Heart left ventricle (tissue), 16 donors: ENCODE measurements around the gene MAGOHB. TPM values are rescaled to one million over a fixed set of nuclear protein-coding genes. Genes with fewer than 3 reads are reported as not detected.
"Not testable (repeated sequence)": the region's sequence is repeated elsewhere in the genome, so short reads cannot be mapped to it uniquely, and the experiment has no call there.

Source experiments
- ATAC-seq, 4 donors: fragments of 200-7000 bp; cut with Tn5 transposase; one replicate each; pipeline ENCODE4 v1.9.1; 2020 to 2022; ENCODE audit warnings: moderate library complexity in 4 of 4, mild to moderate bottlenecking in 3 of 4, moderate number of reproducible peaks in 1 of 4
- DNase-seq, 5 donors: peaks; one replicate each; pipeline ENCODE4 v3.0.0-alpha.2; 2020
- H3K27ac ChIP-seq, 12 donors: fragments of 200-600 bp; sonication (generic) in 4 of 12; one replicate each; pipeline versions ENCODE4 v1.5.0 to v1.8.0; 2016 to 2022; ENCODE audit warnings: mild to moderate bottlenecking in 2 of 12
- H3K27me3 ChIP-seq, 9 donors: fragments of 200-600 bp; sonication (generic) in 2 of 9; one replicate each; pipeline versions ENCODE4 v1.5.1 to v1.8.0; 2016 to 2022; ENCODE audit warnings: mild to moderate bottlenecking in 3 of 9
- H3K36me3 ChIP-seq, 9 donors: fragments of 200-600 bp; sonication (generic) in 2 of 9; one replicate each; pipeline versions ENCODE4 v1.5.0 to v1.8.0; 2018 to 2022; ENCODE audit warnings: mild to moderate bottlenecking in 2 of 9
- H3K4me1 ChIP-seq, 12 donors: fragments of 200-600 bp; sonication (generic) in 4 of 12; one replicate each; pipeline versions ENCODE4 v1.5.0 to v1.8.0; 2016 to 2022; ENCODE audit warnings: mild to moderate bottlenecking in 3 of 12
- H3K4me3 ChIP-seq, 12 donors: fragments of 200-600 bp; sonication (generic) in 4 of 12; one replicate each; pipeline versions ENCODE4 v1.5.0 to v1.8.0; 2017 to 2022; ENCODE audit warnings: mild to moderate bottlenecking in 9 of 12, moderate library complexity in 4 of 12
- H3K9me3 ChIP-seq, 12 donors: fragments of 200-600 bp; sonication (generic) in 4 of 12; one replicate each; pipeline versions ENCODE4 v1.5.0 to v1.8.0; 2016 to 2022; ENCODE audit warnings: mild to moderate bottlenecking in 1 of 12
- CTCF ChIP-seq, 12 donors: fragments of 200-600 bp; sonication (generic) in 4 of 12; IDR thresholded peaks; one replicate each; pipeline versions ENCODE4 v1.5.0 to v1.8.0; 2018 to 2022; ENCODE audit warnings: antibody characterized with exemption in 12 of 12, mild to moderate bottlenecking in 5 of 12
- POLR2A ChIP-seq, 2 donors: fragments of 450-650 bp; IDR thresholded peaks; one replicate each; pipeline ENCODE4 v1.6.1; 2017; ENCODE audit warnings: antibody characterized with exemption in 2 of 2, mild to moderate bottlenecking in 2 of 2, moderate library complexity in 2 of 2
- WGBS, 4 donors: extraction: QIAGEN DNeasy Blood & Tissue Kit in 2 of 4; methylation state at CpG; one replicate each; pipeline versions ENCODE4 v1.1.5 to v1.1.7; 2013 to 2018; 5-methylcytosine and 5-hydroxymethylcytosine counted together
- intact Hi-C, 10 donors: fragments of 100-400 bp; cut with DNase I; formaldehyde crosslinking; loops; one replicate each; pipeline versions ENCODE4 v1.11.1 to v1.14.2; 2022
- polyA plus RNA-seq, 2 donors: library from polyadenylated mRNA; stranded (reverse); fragments of 200-250 nt; gene quantifications; one replicate each; pipeline ENCODE4 v1.2.3, GENCODE V29; 2013
- total RNA-seq, 9 donors: library from RNA; depleted of rRNA in 2 of 9; stranded (reverse); fragments of >200 nt in 2 of 9; fragmentation: NEBNext Ultra II Directional in 3 of 9; extraction: Animal tissue kit (Norgen Biotek cat#: 25700) in 3 of 9; gene quantifications; one replicate each; pipeline versions ENCODE4 v1.1.0 to v1.2.4, GENCODE V29; 2016 to 2023
- donor health status: ischemic (EF 13 %, LVEDD 7.1; RV severe dilation, severe dysfunction).
- donor health status: healthy with polysubstance abuse.
- donor health status: DM: no; HTN: yes; CAD: no.
- donor health status: DM: no; HTN: no; CAD: no.
- donor health status: ischemic (EF 25% LVEDD 6.9; RV normal size, moderate dysfunction).
- donor health status: ischemic (EF 25% LVEDD 5.7; RV mildly dilated, moderate dysfunction).
- donor health status: healthy.
- donor health status: DM: yes; HTN: yes; CAD: no.
- donor health status: ischemic (EF 35%, LVEDD 5.7; RV mildly dilated, moderate dysfunction).
- donor health status: nonischemic (EF 11% LVEDD 7.7; RV severe dilation, severe dysfunction).
- donor health status: DM: yes; HTN: yes; CAD: no.
- donor health status: PGD.
- donor health status: ischemic (EF 29% LVEDD 5.4; RV normal size, mild dysfunction).
- donor health status: nonischemic (EF 23%, LVEDD 6.1; RV moderate dilation, normal function).

Gene MAGOHB
- total and polyA plus RNA-seq, 11 donors, result 1.8 to 18.1 (median 12.7) TPM

GRCh38 chr12:10614056-10614370 lies 604 bp upstream of the MAGOHB start:
- peak overlapping the region in 11 of 12 donors; percentile 57 to 91 (median 88) for H3K27ac ChIP-seq
- H3K9me3 ChIP-seq, result no peaks in the 10 kb centered on the region
- 30 to 42% (median 32%) methylated on average over 4 of the region's 4 CpGs for WGBS, 4 donors
- intact Hi-C loops, result loop anchor here in 6 of 10 donors (5.0 to 10.0 kb wide), 3 partner anchors 108 to 138 kb away; partner anchors contain the start of gene YBX3 (in 5 of the 6)
- H3K27me3 ChIP-seq, result peaks cover 0 to 6% (median 0%) of the 10 kb centered on the region in 9 donors
- DNase-seq (no peak), ATAC-seq (no peak)
- H3K4me1 ChIP-seq, result peaks cover 0 to 21% (median 9%) of the 10 kb centered on the region in 12 donors
- no peak for TF ChIP-seq POLR2A (IDR thresholded peaks at IDR 0.05)
- TF ChIP-seq CTCF (IDR thresholded peaks at IDR 0.05), result no peak
- H3K36me3 ChIP-seq, result peaks cover 0 to 16% (median 11%) of the 10 kb centered on the region in 9 donors
- peak overlapping the region; percentile 63 to 91 (median 79) for H3K4me3 ChIP-seq

- peak in 2 of 4 donors; percentile 10 to 17 for ATAC-seq
Observed at GRCh38 chr12:10612984-10613348, 443 bp downstream of the MAGOHB start.

GRCh38 chr12:10612110-10612509 lies 1.3 kb downstream of the MAGOHB start:
- H3K4me1 ChIP-seq, result peaks cover 0 to 21% (median 9%) of the 10 kb centered on the region in 12 donors
- DNase-seq, result no peak
- H3K9me3 ChIP-seq, result no peaks in the 10 kb centered on the region
- H3K27me3 ChIP-seq, result no peaks in the 10 kb centered on the region
- peak overlapping the region in 8 of 12 donors; percentile 63 to 91 (median 82) for H3K4me3 ChIP-seq
- WGBS, 4 donors, result 72 to 82% (median 76%) methylated on average over 6 of the region's 6 CpGs
- intact Hi-C loops, result loop anchor here in 9 of 10 donors (2.0 to 10.0 kb wide), 7 partner anchors 110 to 399 kb away; partner anchors contain the start of genes YBX3 (in 6 of the 9) and GABARAPL1 (in 1 of the 9)
- H3K36me3 ChIP-seq, result peaks cover 0 to 35% (median 30%) of the 10 kb centered on the region in 9 donors
- no peak for TF ChIP-seq POLR2A (IDR thresholded peaks at IDR 0.05)
- TF ChIP-seq CTCF (IDR thresholded peaks at IDR 0.05), result no peak
- peak overlapping the region in 1 of 12 donors; percentile 89 for H3K27ac ChIP-seq
- ATAC-seq, result no peak

More at GRCh38 chr12:10612984-10613348, 443 bp downstream of the MAGOHB start:
- TF ChIP-seq POLR2A (IDR thresholded peaks at IDR 0.05), result no peak
- no peak for TF ChIP-seq CTCF (IDR thresholded peaks at IDR 0.05)
- DNase-seq, result no peak
- Histone ChIP-seq H3K27me3 (peaks cover 0 to 3% (median 0%) of the 10 kb centered on the region in 9 donors), H3K4me3 (peak overlapping the region; percentile 63 to 91 (median 79)), H3K4me1 (peaks cover 0 to 21% (median 9%) of the 10 kb centered on the region in 12 donors), H3K27ac (peak overlapping the region; percentile 41 to 91 (median 87)), H3K36me3 (peaks cover 0 to 26% (median 21%) of the 10 kb centered on the region in 9 donors), H3K9me3 (no peaks in the 10 kb centered on the region)
- 0 to 1% (median 0%) methylated on average over 6 of the region's 6 CpGs for WGBS, 4 donors
- intact Hi-C loops, result loop anchor here in 9 of 10 donors (1.0 to 10.0 kb wide), 9 partner anchors 109 to 400 kb away; partner anchors contain the start of genes YBX3 (in 6 of the 9) and GABARAPL1 (in 1 of the 9)

- H3K9me3 ChIP-seq, H3K27me3 ChIP-seq, DNase-seq, ATAC-seq, H3K4me3 ChIP-seq, H3K27ac ChIP-seq: not testable (repeated sequence)
- intact Hi-C loops, result loop anchor here in 6 of 10 donors (5.0 to 10.0 kb wide), 3 partner anchors 111 to 141 kb away; partner anchors contain the start of gene YBX3 (in 5 of the 6)
- 82 to 94% (median 86%) methylated on average over 4 of the region's 4 CpGs for WGBS, 4 donors
- H3K36me3 ChIP-seq, result peaks cover 0 to 43% (median 38%) of the 10 kb centered on the region in 9 donors
- peaks cover 0 to 21% (median 9%) of the 10 kb centered on the region in 12 donors for H3K4me1 ChIP-seq
Observed at GRCh38 chr12:10611258-10611657, 2.2 kb downstream of the MAGOHB start.
